OCI-LY3 (cell line): ENCODE data around the gene RMDN3.

Source experiments
- H2AFZ ChIP-seq: fragments of 200-600, 300-600 bp; shearing (Covaris generic); 2 replicates; pipeline ENCODE4 v1.6.0; 2014; ENCODE audit warnings: antibody characterized with exemption, low read depth, low read length
- H3K27ac ChIP-seq: fragments of 200-600, 300-600 bp; sonication (generic); 2 replicates; pipeline ENCODE4 v1.5.1; 2014; ENCODE audit warnings: mild to moderate bottlenecking, low read length, moderate library complexity, mixed read lengths
- H3K27me3 ChIP-seq: fragments of 200-600, 300-600 bp; sonication (generic); 2 replicates; pipeline ENCODE4 v1.6.1; 2014; ENCODE audit warnings: low read depth, low read length, mixed read lengths
- H3K36me3 ChIP-seq: fragments of 200-600, 300-600 bp; sonication (generic); replicated peaks from 2 replicates; pipeline ENCODE3; 2014; ENCODE audit warnings: low read depth, low read length, mixed read lengths
- H3K4me1 ChIP-seq: fragments of 300-600, 200-600 bp; sonication (generic); 2 replicates; pipeline ENCODE4 v1.6.1; 2014; ENCODE audit warnings: low read length, mixed read lengths
- H3K4me2 ChIP-seq: fragments of 200-600, 300-600 bp; sonication (generic); 2 replicates; pipeline ENCODE4 v1.6.1; 2014; ENCODE audit warnings: low read length, mixed read lengths
- H3K4me3 ChIP-seq: fragments of 300-600, 200-600 bp; sonication (generic); 2 replicates; pipeline ENCODE4 v1.5.1; 2014; ENCODE audit warnings: antibody characterized with exemption, mild to moderate bottlenecking, low read length, moderate library complexity
- H3K79me2 ChIP-seq: fragments of 300-600, 200-600 bp; shearing (Covaris generic); 2 replicates; pipeline ENCODE4 v1.6.1; 2014; ENCODE audit warnings: mild to moderate bottlenecking, low read length, mixed read lengths
- H3K9ac ChIP-seq: fragments of 300-600, 200-600 bp; shearing (Covaris generic); 2 replicates; pipeline ENCODE4 v1.6.0; 2014; ENCODE audit warnings: mild to moderate bottlenecking, low read length, moderate library complexity
- H3K9me3 ChIP-seq: fragments of 200-600, 300-600 bp; shearing (Covaris generic); 2 replicates; pipeline ENCODE4 v1.6.1; 2014; ENCODE audit warnings: low read length, mixed read lengths; ENCODE audit not compliant: insufficient read depth
- H4K20me1 ChIP-seq: fragments of 200-600, 300-600 bp; sonication (generic); 2 replicates; pipeline ENCODE4 v1.6.1; 2016; ENCODE audit warnings: low read length, mixed read lengths; ENCODE audit not compliant: insufficient read depth
- CTCF ChIP-seq: fragments of 200-600, 300-600 bp; sonication (generic); IDR thresholded peaks from 2 replicates; pipeline ENCODE4 v1.5.1; 2014; ENCODE audit warnings: antibody characterized with exemption, low read length, low read depth
- EZH2phosphoT487 ChIP-seq: fragments of 200-600 bp; shearing (Covaris generic); IDR thresholded peaks from 2 replicates; pipeline ENCODE4 v1.6.1; 2018; ENCODE audit warnings: antibody characterized with exemption, mixed run types, low read depth

Gene RMDN3

GRCh38 chr15:40722354-40722753, 32.7 kb downstream of the RMDN3 start:
- Histone ChIP-seq H3K4me3 (no peak overlapping the region), H2AFZ (no peak overlapping the region), H3K36me3 (peaks cover 22% of the 10 kb centered on the region), H4K20me1 (no peaks in the 10 kb centered on the region), H3K9ac (no peak overlapping the region), H3K27me3 (no peaks in the 10 kb centered on the region), H3K4me2 (no peak overlapping the region), H3K27ac (no peak overlapping the region), H3K4me1 (no peaks in the 10 kb centered on the region), H3K79me2 (no peaks in the 10 kb centered on the region), H3K9me3 (no peaks in the 10 kb centered on the region)
- TF ChIP-seq CTCF, result no peak
- no peak for TF ChIP-seq EZH2phosphoT487

- Histone ChIP-seq H3K4me1 (no peaks in the 10 kb centered on the region), H3K4me2 (no peak overlapping the region), H3K27ac (no peak overlapping the region), H4K20me1 (no peaks in the 10 kb centered on the region), H3K4me3 (no peak overlapping the region), H3K27me3 (no peaks in the 10 kb centered on the region), H2AFZ (no peak overlapping the region), H3K9me3 (no peaks in the 10 kb centered on the region), H3K79me2 (no peaks in the 10 kb centered on the region), H3K9ac (no peak overlapping the region), H3K36me3 (peaks cover 22% of the 10 kb centered on the region)
- TF ChIP-seq EZH2phosphoT487, result no peak
- TF ChIP-seq CTCF, result no peak
These were observed 33.4 kb downstream of the RMDN3 start for GRCh38 chr15:40721701-40722100.

GRCh38 chr15:40716165-40716564, 38.9 kb downstream of the RMDN3 start:
- TF ChIP-seq EZH2phosphoT487, result no peak
- no peak for TF ChIP-seq CTCF
- H3K79me2 ChIP-seq, result no peaks in the 10 kb centered on the region
- H3K27ac ChIP-seq, result no peak overlapping the region
- H3K27me3 ChIP-seq, result no peaks in the 10 kb centered on the region
- no peaks in the 10 kb centered on the region for H4K20me1 ChIP-seq
- no peaks in the 10 kb centered on the region for H3K4me1 ChIP-seq
- no peak overlapping the region for H3K9ac ChIP-seq
- H3K9me3 ChIP-seq, result no peaks in the 10 kb centered on the region
- peaks cover 42% of the 10 kb centered on the region for H3K36me3 ChIP-seq
- no peak overlapping the region for H3K4me3 ChIP-seq
- no peak overlapping the region for H3K4me2 ChIP-seq
- no peak overlapping the region for H2AFZ ChIP-seq

GRCh38 chr15:40714144-40714543, 40.9 kb downstream of the RMDN3 start:
- Histone ChIP-seq H3K9ac (no peak overlapping the region), H3K27me3 (no peaks in the 10 kb centered on the region), H2AFZ (no peak overlapping the region), H3K4me3 (no peak overlapping the region), H3K4me1 (no peaks in the 10 kb centered on the region), H3K9me3 (no peaks in the 10 kb centered on the region), H3K79me2 (no peaks in the 10 kb centered on the region), H3K27ac (no peak overlapping the region), H3K36me3 (peaks cover 47% of the 10 kb centered on the region), H4K20me1 (no peaks in the 10 kb centered on the region), H3K4me2 (no peak overlapping the region)
- TF ChIP-seq CTCF, result no peak
